ENCODE data around the gene ATXN7L1. TPM values are rescaled to one million over a fixed set of nuclear protein-coding genes. Genes with fewer than 3 reads are reported as not detected.

The ATXN7L1 gene
- total RNA-seq, 1 experiment from 2014 or later: 38.5 TPM

DNA sequence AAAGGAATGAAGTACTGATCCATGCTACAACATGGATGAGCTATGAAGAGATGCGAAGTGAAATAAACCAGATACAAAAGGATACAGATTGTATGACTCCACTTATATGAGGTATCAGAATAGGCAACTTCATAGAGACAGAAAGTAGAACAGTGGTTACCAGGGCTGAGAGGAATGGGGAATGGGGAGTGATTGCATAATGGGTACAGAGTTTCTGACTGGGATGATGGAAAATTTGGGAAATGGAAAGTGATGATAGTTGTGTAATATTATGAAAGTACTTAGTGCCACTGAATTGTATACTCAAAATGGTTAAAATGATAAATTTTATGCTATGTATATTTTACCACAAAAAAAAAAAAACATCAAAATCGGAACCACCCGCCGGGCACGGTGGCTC lies 3.9 kb downstream of the ATXN7L1 start:
- CTCF ChIA-PET: interaction anchor here (0.9 kb wide), 1 partner anchor 215 kb away, joined by 4 read pairs; no protein-coding TSS in a partner anchor

DNA sequence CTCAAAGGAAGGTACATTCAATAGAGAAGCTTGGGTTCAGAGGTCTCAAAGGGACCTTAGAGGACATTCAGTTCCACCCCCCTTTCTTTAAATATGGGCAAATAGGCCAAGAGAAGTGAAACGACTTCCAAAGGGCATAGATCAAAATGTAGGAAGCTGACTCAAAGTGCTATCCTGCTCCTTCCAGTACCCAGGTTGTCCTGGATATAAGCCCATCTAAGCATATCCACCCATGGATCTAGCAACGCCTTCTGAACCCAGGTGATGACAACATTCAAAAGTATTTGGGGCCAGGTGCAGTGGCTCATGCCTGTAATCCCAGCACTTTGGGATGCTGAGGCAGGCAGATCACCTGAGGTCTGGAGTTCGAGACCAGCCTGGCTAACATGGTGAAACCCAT lies 5.3 kb downstream of the ATXN7L1 start:
- Mint-ChIP-seq H3K4me3 (no peak overlapping the region), H3K9me3 (peaks cover 8% of the 10 kb centered on the region), H3K27me3 (ENCODE audit: low read depth) (no peaks in the 10 kb centered on the region), H3K36me3 (peaks cover 43% of the 10 kb centered on the region), H3K27ac (no peak overlapping the region), H3K4me1 (peaks cover 36% of the 10 kb centered on the region)
- ChIA-PET POLR2A (interaction anchor here (0.7 kb wide), 1 partner anchor 10 kb away, joined by 3 read pairs; no protein-coding TSS in a partner anchor), CTCF (no interaction called here)
- ATAC-seq: no peak
- DNase-seq (ENCODE audit: low spot score): no peak
- TF ChIP-seq FOXJ3 (CRISPR knock-in tag; IDR thresholded peaks at IDR 0.05; ENCODE audit: borderline replicate concordance) (no peak), EMX1 (CRISPR knock-in tag; IDR thresholded peaks at IDR 0.05) (no peak), ZNF396 (CRISPR knock-in tag; IDR thresholded peaks at IDR 0.05; ENCODE audit: borderline replicate concordance) (no peak), NR3C1 (CRISPR knock-in tag; conservative IDR thresholded peaks at IDR 0.05; ENCODE audit: low read depth) (no peak), MYBL2 (CRISPR knock-in tag; IDR thresholded peaks at IDR 0.05) (no peak), ZNF423 (CRISPR knock-in tag; IDR thresholded peaks at IDR 0.05) (no peak), SMAD4 (CRISPR knock-in tag; IDR thresholded peaks at IDR 0.05) (no peak), RORB (CRISPR knock-in tag; IDR thresholded peaks at IDR 0.05) (no peak), SMAD3 (CRISPR knock-in tag; IDR thresholded peaks at IDR 0.05; ENCODE audit: borderline replicate concordance) (no peak), TP53 (CRISPR knock-in tag; IDR thresholded peaks at IDR 0.05) (no peak), KAT7 (CRISPR knock-in tag; IDR thresholded peaks at IDR 0.05; ENCODE audit: borderline replicate concordance) (no peak)
- TF ChIP-seq, protein P1, sequence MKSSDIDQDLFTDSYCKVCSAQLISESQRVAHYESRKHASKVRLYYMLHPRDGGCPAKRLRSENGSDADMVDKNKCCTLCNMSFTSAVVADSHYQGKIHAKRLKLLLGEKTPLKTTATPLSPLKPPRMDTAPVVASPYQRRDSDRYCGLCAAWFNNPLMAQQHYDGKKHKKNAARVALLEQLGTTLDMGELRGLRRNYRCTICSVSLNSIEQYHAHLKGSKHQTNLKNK (CRISPR knock-in tag; IDR thresholded peaks at IDR 0.05): no peak
- TF ChIP-seq, protein P2, sequence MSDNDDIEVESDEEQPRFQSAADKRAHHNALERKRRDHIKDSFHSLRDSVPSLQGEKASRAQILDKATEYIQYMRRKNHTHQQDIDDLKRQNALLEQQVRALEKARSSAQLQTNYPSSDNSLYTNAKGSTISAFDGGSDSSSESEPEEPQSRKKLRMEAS (CRISPR knock-in tag; IDR thresholded peaks at IDR 0.05): no peak
- TF ChIP-seq, protein P3, sequence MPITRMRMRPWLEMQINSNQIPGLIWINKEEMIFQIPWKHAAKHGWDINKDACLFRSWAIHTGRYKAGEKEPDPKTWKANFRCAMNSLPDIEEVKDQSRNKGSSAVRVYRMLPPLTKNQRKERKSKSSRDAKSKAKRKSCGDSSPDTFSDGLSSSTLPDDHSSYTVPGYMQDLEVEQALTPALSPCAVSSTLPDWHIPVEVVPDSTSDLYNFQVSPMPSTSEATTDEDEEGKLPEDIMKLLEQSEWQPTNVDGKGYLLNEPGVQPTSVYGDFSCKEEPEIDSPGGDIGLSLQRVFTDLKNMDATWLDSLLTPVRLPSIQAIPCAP (CRISPR knock-in tag; IDR thresholded peaks at IDR 0.05): no peak
- TF ChIP-seq, protein P4, sequence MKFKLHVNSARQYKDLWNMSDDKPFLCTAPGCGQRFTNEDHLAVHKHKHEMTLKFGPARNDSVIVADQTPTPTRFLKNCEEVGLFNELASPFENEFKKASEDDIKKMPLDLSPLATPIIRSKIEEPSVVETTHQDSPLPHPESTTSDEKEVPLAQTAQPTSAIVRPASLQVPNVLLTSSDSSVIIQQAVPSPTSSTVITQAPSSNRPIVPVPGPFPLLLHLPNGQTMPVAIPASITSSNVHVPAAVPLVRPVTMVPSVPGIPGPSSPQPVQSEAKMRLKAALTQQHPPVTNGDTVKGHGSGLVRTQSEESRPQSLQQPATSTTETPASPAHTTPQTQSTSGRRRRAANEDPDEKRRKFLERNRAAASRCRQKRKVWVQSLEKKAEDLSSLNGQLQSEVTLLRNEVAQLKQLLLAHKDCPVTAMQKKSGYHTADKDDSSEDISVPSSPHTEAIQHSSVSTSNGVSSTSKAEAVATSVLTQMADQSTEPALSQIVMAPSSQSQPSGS (CRISPR knock-in tag; IDR thresholded peaks at IDR 0.05; ENCODE audit: borderline replicate concordance, low read depth): no peak

More for the DNA sequence above, 3.9 kb downstream of the ATXN7L1 start:
- peaks cover 8% of the 10 kb centered on the region for H3K9me3 Mint-ChIP-seq
- H3K27me3 Mint-ChIP-seq (ENCODE audit: low read depth): peaks cover under 1% of the 10 kb centered on the region; the same call in 1 of the 2 replicates
- peaks cover 45% of the 10 kb centered on the region for H3K36me3 Mint-ChIP-seq
- ATAC-seq (no peak), DNase-seq (ENCODE audit: low spot score) (no peak)
- POLR2A ChIA-PET: no interaction called here
- TF ChIP-seq, protein P5, sequence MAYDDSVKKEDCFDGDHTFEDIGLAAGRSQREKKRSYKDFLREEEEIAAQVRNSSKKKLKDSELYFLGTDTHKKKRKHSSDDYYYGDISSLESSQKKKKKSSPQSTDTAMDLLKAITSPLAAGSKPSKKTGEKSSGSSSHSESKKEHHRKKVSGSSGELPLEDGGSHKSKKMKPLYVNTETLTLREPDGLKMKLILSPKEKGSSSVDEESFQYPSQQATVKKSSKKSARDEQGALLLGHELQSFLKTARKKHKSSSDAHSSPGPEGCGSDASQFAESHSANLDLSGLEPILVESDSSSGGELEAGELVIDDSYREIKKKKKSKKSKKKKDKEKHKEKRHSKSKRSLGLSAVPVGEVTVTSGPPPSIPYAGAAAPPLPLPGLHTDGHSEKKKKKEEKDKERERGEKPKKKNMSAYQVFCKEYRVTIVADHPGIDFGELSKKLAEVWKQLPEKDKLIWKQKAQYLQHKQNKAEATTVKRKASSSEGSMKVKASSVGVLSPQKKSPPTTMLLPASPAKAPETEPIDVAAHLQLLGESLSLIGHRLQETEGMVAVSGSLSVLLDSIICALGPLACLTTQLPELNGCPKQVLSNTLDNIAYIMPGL (CRISPR knock-in tag; IDR thresholded peaks at IDR 0.05): no peak
- no peak for TF ChIP-seq FOXJ3 (CRISPR knock-in tag; IDR thresholded peaks at IDR 0.05; ENCODE audit: borderline replicate concordance)
- TF ChIP-seq ZNF138 (CRISPR knock-in tag; conservative IDR thresholded peaks at IDR 0.05): no peak
- TF ChIP-seq, protein P2 (CRISPR knock-in tag; IDR thresholded peaks at IDR 0.05): no peak
- no peak for TF ChIP-seq RORB (CRISPR knock-in tag; IDR thresholded peaks at IDR 0.05)
- TF ChIP-seq SOX15 (CRISPR knock-in tag; IDR thresholded peaks at IDR 0.05): no peak
- TF ChIP-seq, protein P4 (CRISPR knock-in tag; IDR thresholded peaks at IDR 0.05; ENCODE audit: borderline replicate concordance, low read depth): no peak
- TF ChIP-seq OVOL2 (CRISPR knock-in tag; IDR thresholded peaks at IDR 0.05; ENCODE audit: borderline replicate concordance): no peak
- no peak for TF ChIP-seq JAZF1 (CRISPR knock-in tag; IDR thresholded peaks at IDR 0.05)
- no peak for TF ChIP-seq EMX1 (CRISPR knock-in tag; IDR thresholded peaks at IDR 0.05)
- no peak for TF ChIP-seq NR3C1 (CRISPR knock-in tag; conservative IDR thresholded peaks at IDR 0.05; ENCODE audit: low read depth)
- TF ChIP-seq, protein P6, sequence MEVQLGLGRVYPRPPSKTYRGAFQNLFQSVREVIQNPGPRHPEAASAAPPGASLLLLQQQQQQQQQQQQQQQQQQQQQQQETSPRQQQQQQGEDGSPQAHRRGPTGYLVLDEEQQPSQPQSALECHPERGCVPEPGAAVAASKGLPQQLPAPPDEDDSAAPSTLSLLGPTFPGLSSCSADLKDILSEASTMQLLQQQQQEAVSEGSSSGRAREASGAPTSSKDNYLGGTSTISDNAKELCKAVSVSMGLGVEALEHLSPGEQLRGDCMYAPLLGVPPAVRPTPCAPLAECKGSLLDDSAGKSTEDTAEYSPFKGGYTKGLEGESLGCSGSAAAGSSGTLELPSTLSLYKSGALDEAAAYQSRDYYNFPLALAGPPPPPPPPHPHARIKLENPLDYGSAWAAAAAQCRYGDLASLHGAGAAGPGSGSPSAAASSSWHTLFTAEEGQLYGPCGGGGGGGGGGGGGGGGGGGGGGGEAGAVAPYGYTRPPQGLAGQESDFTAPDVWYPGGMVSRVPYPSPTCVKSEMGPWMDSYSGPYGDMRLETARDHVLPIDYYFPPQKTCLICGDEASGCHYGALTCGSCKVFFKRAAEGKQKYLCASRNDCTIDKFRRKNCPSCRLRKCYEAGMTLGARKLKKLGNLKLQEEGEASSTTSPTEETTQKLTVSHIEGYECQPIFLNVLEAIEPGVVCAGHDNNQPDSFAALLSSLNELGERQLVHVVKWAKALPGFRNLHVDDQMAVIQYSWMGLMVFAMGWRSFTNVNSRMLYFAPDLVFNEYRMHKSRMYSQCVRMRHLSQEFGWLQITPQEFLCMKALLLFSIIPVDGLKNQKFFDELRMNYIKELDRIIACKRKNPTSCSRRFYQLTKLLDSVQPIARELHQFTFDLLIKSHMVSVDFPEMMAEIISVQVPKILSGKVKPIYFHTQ (CRISPR knock-in tag; IDR thresholded peaks at IDR 0.05): no peak
- no peak for TF ChIP-seq ZNF219 (CRISPR knock-in tag; IDR thresholded peaks at IDR 0.05; ENCODE audit: borderline replicate concordance)
- H3K4me1 Mint-ChIP-seq: peaks cover 33% of the 10 kb centered on the region
- peak overlapping the region; percentile 2 for H3K27ac Mint-ChIP-seq
- H3K4me3 Mint-ChIP-seq: no peak overlapping the region
